ENCODE data around the gene PARD6A.

PARD6A gene

GRCh38 chr16:67668495-67669157, 7.9 kb downstream of the PARD6A start:
- H3K27ac ChIP-seq: peak overlapping the region; percentile 80
- ChIA-PET CTCF (interaction anchor here (0.5 to 3.1 kb wide), 9 partner anchors 8 to 201 kb away, joined by 3 to 15 read pairs (median 4); no protein-coding TSS in a partner anchor), POLR2A (ENCODE audit: low non-redundant PET) (no interaction called here)
- no peak for TF ChIP-seq CTCF (conservative IDR thresholded peaks at IDR 0.05; ENCODE audit: low read depth)
- DNase-seq (ENCODE audit: low spot score): no peak

- ChIA-PET POLR2A (ENCODE audit: low non-redundant PET) (no interaction called here), CTCF (interaction anchor here (0.6 to 1.1 kb wide), 3 partner anchors 80 to 149 kb away, joined by 3 to 4 read pairs (median 3); no protein-coding TSS in a partner anchor)
- peak overlapping the region; percentile 80 for H3K27ac ChIP-seq
- no peak for DNase-seq (ENCODE audit: low spot score)
- no peak for TF ChIP-seq CTCF (conservative IDR thresholded peaks at IDR 0.05; ENCODE audit: low read depth)
Measured at GRCh38 chr16:67669499-67670101, 8.8 kb downstream of the PARD6A start.

GRCh38 chr16:67672306-67672705, 11.5 kb downstream of the PARD6A start:
- TF ChIP-seq CTCF (conservative IDR thresholded peaks at IDR 0.05; ENCODE audit: low read depth): no peak
- no peak for DNase-seq (ENCODE audit: low spot score)
- ChIA-PET POLR2A (ENCODE audit: low non-redundant PET) (no interaction called here), CTCF (interaction anchor here (0.6 to 3.5 kb wide), 15 partner anchors 10 to 522 kb away, joined by 3 to 17 read pairs (median 4); partner anchors contain the start of gene NRN1L)
- peak overlapping the region; percentile 60 for H3K27ac ChIP-seq

GRCh38 chr16:67672739-67673662, 12.2 kb downstream of the PARD6A start:
- H3K27ac ChIP-seq: peak overlapping the region; percentile 60
- POLR2A ChIA-PET (ENCODE audit: low non-redundant PET): no interaction called here
- CTCF ChIA-PET: interaction anchor here (0.6 to 3.5 kb wide), 17 partner anchors 9 to 521 kb away, joined by 3 to 17 read pairs (median 4); partner anchors contain the start of gene NRN1L
- peak; percentile 64 for DNase-seq (ENCODE audit: low spot score)
- peak; percentile 59 for TF ChIP-seq CTCF (conservative IDR thresholded peaks at IDR 0.05; ENCODE audit: low read depth)

GRCh38 chr16:67673712-67674580, 13.2 kb downstream of the PARD6A start:
- TF ChIP-seq CTCF (conservative IDR thresholded peaks at IDR 0.05; ENCODE audit: low read depth): no peak
- DNase-seq (ENCODE audit: low spot score): no peak
- H3K27ac ChIP-seq: peak overlapping the region; percentile 60
- POLR2A ChIA-PET (ENCODE audit: low non-redundant PET): no interaction called here
- CTCF ChIA-PET: interaction anchor here (0.7 to 3.5 kb wide), 6 partner anchors 8 to 211 kb away, joined by 3 to 17 read pairs (median 7); partner anchors contain the start of gene NRN1L

All from RWPE1 (cell line).